HG02623 (cell line): ENCODE results near the gene DNAJC3.
"Not testable (repeated sequence)": the region's sequence is repeated elsewhere in the genome, so short reads cannot be mapped to it uniquely, and the experiment has no call there.

Experiments
- ATAC-seq: cut with Tn5 transposase; IDR thresholded peaks from one replicate; pipeline ENCODE4 v1.9.1; 2021; ENCODE audit warnings: moderate library complexity; ENCODE audit not compliant: unreplicated experiment

Gene DNAJC3

DNA sequence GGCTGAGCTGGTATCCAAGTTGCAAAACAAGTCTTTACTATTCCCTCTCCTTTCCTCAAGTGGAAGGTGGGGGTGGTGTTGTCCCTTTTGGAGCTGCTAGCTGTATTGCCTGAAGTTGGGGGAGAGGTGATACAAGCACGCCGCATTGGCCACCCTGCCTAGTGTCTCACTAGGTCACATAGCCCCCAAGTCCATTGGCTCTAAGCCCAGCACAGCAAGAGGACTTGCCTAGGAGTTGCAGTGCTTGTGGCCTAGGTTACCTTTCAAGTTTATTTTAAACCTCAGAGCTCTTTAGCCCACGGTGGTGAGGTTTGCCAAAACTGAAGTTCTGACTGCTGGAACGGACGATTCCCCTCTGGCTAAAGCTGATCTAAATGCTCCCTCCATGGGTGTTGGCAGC is 5.3 kb upstream of the DNAJC3 start:
- ATAC-seq, result no peak

DNA sequence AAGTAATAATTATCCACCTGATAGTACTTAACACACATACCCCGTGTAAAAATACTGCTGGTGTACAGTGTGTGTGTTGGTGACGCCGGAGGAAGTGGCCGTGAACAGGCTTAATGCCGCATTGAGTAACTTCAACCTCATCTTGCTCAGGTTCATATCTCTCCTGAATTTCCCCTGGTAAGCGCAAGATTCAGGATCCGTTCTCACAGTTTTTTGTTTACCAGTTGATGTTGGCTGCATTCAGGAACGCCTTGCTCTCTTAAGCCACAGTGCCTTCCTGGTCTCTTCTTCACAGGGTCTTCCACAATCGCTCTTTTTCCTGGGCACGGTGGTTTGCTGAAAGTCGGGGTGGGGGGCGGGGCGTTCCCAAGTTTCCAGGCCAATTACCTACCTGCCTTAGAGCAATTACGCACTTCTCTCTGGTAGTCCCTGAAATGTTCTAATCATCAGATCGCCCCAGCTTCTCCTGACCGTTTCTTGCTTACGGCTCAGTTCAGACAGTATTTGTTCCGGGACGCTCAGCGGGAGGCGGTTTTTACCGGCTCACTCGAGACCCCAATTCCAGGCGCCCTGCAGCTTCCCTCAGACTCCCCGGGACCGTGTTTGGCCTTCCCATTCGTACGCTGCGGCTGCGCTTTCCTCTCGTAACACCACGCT is 706 bp upstream of the DNAJC3 start:
- peak; percentile 3 for ATAC-seq

DNA sequence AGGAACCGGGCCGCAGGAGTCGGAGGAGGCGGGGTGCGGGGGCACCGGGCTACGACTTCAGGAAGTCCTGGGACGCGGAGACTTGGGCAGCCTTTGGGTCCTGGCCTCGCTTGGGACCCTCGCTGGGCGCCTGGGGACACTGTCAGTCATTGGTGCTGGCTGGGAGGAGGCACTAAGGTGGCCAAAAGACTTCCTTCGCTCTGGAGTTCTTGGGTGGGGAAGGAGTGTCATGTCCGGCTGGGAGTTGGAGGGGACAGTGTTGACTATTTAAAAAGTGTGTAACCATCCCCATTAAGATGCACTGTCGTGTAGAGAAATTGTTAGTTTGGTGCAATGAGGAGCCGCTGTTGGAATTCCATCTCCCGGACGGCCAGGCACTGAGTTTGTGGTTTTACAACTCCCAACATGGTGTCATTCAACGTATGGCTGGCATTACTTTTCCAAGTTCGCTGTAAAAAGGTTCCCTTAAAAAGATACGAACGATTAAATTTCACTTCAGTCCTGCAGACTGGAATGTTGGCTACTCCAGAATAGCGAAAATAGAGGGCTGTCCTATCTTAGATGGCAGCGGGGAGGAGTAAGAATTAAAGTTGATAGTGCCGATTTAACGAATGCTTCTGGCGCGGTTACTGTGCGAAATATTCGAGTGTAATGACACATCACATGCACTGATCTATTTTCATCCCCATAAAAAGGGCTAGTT is 776 bp downstream of the DNAJC3 start:
- ATAC-seq, result no peak

DNA sequence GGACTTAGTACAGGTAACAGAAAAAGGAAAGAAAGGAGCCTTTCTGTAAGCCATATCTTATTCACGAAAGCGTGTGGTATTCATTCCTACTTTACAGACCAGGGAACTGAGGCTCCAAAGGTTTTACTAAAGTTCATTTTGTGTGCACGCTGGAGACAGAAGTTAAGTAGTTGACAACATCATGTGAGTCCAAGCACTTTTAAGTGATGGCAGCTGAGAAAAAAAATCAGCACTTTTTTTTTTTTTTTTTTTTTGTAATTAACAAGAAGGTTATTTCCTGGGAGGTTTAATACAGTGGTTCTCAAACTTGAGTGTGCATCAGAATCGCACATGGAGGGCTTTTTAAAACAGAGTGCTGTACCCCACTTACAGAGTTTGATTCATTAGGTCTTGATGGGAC is 2.0 kb downstream of the DNAJC3 start:
- no peak for ATAC-seq

DNA sequence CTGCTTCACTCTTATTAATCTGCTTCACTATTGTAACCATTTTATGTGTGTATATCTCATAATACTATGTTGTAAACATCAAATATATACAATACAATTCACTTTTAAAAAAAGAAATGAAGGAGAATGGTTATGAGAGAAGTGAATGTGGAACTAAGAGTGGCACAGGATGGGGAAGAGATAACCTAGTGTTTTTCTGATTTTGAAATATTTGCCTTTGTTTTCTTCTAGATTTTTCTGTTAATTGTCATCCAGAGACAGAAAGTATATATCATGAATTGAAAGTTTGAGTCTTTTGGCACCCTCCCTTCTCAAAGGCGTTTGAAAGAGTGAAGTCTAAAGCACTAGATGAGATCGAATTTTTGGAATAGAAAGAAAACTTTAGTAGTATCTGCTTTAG is 2.8 kb downstream of the DNAJC3 start:
- ATAC-seq, result no peak

DNA sequence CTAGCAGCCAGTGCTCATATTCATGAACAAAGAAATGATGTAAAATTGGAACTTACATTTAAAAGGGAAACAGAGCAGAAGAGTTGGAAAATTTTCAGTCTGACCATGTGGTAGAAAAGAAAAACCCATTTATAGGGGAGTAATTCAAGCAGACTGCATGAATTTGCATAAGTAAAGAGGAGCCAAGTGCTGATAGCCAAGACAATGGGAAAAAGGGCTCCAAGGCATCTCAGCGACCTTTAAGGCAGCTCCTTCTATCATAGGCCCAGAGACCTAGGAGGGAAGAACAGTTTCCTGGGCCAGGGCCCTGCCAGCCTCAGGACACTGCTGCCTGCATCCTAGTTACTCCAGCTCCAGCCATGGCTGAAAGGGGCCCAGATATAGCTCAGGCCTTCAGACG is 7.5 kb downstream of the DNAJC3 start:
- ATAC-seq, result no peak

DNA sequence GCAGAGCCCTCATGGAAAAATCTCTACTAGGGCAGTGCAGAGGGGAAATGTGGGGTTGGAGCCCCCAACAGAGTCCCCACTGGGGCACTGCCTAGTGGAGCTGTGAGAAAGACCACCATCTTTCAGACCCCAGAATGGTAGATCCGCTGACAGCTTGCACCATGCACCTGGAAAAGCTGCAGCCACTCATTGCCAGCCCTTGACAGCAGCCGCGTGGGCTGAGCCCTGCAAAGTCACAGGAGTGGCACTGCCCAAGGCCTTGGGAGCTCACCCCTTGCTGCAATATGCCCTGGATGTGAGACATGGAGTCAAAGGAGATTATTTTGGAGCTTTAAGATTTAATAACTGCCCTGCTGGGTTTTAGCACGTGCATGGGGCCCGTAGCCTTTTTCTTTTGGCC is 8.0 kb downstream of the DNAJC3 start:
- not testable (repeated sequence) for ATAC-seq

DNA sequence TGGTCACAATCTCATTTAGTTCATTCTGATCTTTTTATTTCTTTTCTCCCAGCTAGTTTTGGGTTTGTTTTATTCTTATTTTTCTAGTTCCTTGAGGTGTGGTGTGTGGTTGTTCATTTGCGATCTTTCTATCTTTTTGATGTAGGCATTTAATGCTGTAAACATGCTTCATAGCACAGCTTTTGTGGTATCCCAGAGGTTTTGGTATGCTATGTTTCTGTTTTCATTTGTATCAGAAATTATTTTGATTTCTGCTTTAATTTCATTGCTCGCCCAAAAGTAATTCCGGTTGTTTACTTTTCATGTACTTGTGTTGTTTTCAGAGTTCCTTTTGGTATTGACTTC is 12.6 kb downstream of the DNAJC3 start:
- no peak for ATAC-seq

DNA sequence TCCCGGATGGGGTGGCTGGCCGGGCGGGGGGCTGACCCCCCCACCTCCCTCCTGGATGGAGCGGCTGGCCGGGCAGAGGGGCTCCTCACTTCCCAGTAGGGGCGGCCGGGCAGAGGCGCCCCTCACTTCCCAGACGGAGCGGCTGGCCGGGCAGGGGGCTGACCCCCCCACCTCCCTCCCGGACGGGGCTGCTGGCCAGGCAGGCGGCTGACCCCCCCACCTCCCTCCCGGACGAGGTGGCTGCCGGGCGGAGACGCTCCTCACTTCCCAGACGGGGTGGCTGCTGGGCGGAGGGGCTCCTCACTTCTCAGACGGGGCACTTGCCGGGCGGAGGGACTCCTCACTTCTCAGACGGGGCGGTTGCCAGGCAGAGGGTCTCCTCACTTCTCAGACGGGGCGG is 14.0 kb downstream of the DNAJC3 start:
- not testable (repeated sequence) for ATAC-seq

DNA sequence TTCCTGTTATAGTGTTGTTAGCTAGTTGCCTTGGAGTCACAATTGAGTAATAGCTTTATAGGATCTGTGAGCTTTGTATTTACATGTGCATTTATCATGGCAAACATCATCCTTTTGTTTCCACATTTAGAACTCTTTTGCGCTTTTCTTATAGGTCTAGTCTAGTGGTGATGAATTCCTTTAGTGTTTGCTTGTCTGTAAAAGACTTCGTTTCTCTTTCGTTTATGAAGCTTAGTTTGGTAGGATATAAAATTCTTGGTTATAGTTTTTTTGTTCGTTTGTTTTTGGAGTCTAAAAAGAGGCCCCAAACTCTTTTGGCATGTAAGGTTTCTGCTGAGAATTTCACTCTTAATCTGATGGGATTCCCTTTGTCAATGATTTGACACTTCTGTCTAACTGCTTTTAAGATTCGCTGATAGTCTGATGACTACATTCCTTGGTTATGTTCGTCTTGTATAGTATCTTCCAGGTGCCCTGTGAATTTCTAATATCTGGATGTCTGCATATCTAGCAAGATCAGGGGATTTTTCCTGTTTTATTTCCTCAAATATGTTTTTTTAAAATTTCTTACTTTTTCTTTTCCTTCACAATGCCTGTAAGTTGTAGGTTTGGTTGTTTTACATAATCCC is 20.2 kb downstream of the DNAJC3 start:
- ATAC-seq, result no peak

DNA sequence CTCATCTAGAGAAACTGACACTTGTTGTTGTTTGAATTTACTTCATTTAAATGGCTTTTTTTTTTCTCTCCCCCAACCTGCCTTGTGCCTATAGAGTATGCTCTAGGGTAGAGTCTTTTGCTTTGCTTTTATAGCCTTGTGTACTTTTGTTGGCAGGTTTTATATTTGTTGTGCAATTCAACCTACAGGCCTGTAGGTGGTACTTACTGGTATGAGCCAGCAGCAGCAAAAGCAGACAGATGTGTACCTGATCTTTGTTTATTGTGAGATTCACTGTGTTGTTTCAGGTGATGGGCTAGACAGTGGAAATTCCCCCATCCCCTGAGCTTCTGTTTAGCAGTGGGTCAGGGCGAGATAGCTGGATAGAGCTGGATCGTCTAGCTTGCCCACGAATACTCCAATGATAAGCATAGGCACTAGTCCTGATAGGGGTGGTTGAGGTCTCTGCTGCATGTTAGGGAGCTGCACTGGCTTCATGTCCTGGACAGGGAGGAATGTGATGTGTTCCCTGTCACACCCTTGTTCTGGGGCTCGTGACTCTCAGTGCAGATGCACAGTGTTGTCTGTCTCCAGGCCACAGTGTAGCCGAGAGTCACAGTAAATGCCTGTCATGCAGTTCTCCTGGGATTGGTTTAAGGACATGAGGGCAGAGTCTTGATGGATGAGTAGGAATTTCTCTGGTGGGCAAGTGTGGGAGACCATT is 21.3 kb downstream of the DNAJC3 start:
- ATAC-seq, result peak; percentile 39

DNA sequence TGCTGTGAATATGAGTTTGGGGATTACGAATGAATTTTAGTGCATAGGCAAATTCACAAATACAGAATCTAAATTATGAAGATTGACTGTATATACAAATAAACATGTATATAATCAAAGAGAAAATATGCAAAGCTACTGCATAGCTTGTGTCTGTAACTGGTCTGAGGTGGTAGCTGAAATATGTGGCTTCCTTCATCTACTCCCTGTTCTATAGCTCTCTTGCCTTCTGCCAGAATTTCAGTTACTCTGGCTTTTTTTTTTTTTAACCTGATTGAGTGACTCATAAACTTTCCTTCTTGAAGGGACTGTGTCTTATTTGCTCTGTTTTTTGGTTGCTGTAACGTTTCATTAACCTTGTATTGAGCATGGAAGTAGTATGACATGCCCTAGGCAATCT is 26.6 kb downstream of the DNAJC3 start:
- ATAC-seq, result no peak

DNA sequence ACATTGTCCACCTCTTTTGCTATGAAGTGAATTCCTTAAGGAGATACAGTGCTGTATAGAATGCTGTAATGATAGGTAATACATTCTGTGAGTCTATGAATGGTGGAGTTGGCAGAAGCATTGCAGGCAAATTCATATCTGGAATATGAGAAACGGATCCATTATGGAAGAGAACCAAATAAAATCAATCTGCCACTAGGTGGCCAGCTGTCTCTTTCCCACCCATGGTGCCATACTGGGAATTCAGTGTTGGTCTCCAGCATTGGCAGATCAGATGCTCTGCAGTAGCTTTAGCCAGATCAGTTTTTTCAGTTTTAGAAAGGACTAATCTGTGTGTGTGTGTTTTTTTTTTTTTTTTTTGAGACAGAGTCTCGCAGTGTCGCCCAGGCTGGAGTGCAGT is 27.6 kb downstream of the DNAJC3 start:
- no peak for ATAC-seq

DNA sequence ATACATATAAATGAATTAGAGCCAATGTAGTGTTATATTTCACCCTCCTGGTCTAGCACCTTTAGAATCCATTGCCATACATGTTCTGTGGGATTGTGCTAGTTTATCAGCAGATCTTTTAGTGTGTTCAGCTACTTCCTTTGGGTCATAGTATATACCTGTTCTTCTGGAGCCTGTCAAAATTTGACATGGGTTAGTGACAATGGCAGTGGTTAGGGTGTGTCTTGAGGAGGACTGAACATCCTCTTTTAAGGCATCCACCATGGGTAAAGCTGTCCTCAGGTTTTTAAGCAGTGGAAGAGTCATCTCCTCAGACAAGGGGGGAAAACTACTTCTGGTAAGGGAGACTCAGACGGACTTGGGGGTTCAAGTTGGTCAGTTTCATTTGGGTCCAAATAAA is 29.4 kb downstream of the DNAJC3 start:
- ATAC-seq, result no peak

DNA sequence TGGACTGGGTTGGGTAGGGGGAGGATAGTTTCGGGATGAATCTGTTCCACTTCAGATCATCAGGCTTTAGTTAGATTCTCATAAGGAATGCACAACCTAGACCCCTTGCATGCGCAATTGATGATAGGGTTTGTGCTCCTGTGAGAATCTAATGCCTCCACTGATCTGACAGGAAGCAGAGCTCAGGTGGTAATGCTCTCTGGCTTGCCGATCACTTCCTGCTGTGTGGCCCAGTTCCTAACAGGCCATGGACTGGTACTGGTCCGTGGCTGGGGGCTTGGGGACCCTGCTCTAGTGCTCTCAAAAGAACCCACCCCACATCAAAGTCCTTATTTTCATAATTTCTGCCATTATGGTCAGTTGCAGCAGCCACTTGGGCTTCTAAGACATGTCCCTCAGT is 30.1 kb downstream of the DNAJC3 start:
- no peak for ATAC-seq

DNA sequence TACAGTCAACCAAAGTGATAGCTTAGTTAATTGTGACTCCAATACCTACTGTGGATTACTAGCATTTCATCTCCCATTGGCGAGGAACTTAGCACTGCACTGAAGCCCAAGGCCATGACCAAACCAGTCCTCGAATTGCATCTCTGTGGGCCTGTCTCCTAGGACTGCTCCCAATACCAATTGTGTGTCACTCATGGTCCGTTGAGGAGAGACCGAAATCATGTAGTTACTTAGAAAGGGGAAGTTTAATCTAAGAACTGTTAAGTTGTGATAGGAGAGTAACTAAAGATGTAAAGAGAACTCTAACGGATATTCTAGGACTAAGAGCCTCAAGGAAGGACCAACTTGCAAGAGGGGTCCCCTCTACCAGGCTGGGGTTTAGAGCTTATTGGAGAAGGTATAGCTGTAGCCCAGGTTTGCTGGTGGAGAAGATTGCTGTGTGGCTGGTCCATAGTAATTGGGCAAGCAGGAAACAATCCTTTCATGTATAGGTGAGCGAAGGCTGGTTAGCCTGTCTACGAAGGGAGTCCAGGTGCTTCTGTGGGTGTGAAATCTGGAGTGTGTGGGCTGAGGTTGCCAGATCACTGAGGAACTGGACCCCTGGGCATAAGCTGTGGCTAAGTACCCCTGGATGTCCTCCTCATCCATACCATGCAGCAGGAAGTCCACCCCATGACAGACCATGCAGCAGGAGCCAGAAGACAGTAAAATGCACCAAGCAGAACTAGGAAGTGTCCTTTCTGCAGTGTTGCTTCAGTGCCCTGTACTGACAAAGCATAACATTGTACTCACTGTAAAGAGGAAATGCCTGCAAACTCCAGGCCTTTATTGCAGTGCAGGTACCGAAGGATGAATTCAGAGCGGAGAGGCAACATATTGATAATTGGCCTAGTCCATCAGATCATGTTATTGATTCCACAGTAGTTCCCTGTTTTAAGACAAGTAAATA is 30.8 kb downstream of the DNAJC3 start:
- ATAC-seq, result no peak

DNA sequence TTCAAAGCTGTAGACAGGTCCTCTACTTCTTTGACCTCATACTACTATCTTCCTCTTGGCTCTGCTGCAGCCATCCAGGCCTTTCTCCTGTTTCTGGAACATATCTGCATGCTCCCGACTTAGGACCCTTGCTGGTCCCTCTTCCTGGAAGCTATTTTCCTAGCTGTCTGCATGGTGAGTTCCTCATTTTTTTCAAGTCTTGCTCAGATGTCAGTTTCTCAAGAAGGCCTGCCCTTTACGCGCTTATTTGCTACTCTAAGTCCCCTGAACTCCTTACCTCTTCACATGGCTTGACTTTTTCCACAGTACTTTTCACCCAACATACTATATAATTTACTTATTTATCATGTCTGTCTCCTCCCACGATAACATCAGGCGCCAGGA is 31.4 kb downstream of the DNAJC3 start:
- ATAC-seq, result no peak

DNA sequence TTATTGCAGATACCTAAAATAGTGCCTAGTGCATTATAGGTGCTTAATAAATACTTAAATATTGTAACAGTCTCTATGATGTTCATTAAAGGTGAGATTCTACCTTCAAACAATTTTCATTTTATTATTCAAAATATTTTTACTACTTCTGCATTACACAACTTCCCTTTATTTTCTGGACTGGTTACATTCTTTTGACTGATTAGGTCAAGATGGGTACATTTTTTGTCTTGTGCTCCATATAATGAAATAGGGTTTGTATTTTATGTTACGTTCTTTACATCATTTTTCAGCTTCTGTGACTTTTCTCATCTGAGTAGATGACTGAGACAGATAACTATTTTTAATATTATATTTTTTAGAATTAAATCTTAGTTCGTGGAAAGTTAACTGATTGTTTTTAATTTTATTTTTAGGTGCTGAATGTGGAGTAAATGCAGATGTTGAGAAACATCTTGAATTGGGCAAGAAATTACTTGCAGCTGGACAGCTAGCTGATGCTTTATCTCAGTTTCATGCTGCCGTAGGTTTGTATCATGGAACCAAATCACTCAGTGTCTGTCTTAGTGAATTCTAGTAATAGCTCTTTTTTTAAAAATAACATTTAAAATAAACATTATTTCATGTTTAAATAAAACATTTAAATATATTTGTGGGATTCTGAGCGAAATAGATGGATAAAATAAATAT is 32.0 kb downstream of the DNAJC3 start:
- ATAC-seq, result no peak

DNA sequence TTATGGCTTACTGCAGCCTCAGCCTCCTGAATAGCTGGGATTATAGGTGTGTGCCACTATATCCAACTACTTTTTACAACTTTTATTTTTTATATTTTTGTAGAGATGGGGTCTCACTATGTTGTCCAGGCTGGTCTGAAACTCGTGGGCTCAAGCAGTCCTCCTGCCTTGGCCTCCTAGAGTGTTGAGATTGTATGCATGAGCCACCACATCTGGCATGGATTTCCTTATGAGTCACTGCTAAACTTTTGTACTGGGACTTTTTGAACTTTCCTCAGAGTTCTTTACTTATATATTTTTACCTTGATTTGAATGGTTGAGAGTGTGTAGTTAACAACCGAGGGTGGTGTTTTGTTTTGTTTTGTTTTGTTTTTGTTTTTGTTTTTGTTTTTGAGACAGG is 33.4 kb downstream of the DNAJC3 start:
- no peak for ATAC-seq

DNA sequence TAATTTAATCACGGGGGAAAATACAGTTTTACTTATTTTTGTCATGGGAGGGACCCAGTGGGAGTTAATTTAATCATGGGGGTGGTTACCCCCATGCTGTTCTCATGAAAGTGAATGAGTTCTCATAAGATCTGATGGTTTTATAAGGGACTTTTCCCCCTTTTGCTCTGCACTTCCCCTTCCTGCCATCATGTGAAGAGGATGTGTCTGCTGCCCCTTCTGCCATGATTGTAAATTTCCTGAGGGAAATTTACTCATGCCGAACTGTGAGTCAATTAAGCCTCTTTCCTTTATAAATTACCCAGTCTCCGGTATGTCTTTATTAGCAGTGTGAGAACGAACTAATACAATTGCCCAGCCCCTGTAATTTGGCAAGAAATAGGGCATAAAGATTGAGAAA is 35.9 kb downstream of the DNAJC3 start:
- not testable (repeated sequence) for ATAC-seq
